DND-41 (cell line): ENCODE measurements around the gene CLTCL1.

Source experiments
- CTCF ChIP-seq: IDR thresholded peaks from 2 replicates; pipeline ENCODE4 v1.5.1; 2012; ENCODE audit warnings: borderline replicate concordance, low read length, moderate library complexity, mild to moderate bottlenecking; ENCODE audit not compliant: poor library complexity, severe bottlenecking; ENCODE audit errors: extremely low read depth
- EZH2 ChIP-seq: IDR thresholded peaks from 3 replicates; pipeline ENCODE4 v1.6.1; 2012; ENCODE audit warnings: borderline replicate concordance, low read depth, mild to moderate bottlenecking, moderate library complexity, low read length, inconsistent platforms; ENCODE audit not compliant: severe bottlenecking

GRCh38 chr22:19224557-19224956 lies 67.0 kb downstream of the CLTCL1 start:
- TF ChIP-seq EZH2 (no peak), CTCF (no peak)
